HFF-Myc (cell line): ENCODE results near the gene PLEKHO2.

ENCODE experiments used
- DNase-seq: peaks from one replicate; pipeline ENCODE4 v3.0.0-alpha.2; 2011; ENCODE audit warnings: low read depth; ENCODE audit errors: extremely low read depth
- H3K4me3 ChIP-seq: replicated peaks from 2 replicates; pipeline ENCODE4 v1.5.1; 2011; ENCODE audit warnings: low read depth, mild to moderate bottlenecking, control low read depth, low read length
- TF ChIP-seq, protein P1 (sequence below): IDR thresholded peaks from 2 replicates; pipeline ENCODE4 v1.5.1; 2012; ENCODE audit warnings: mild to moderate bottlenecking, low read depth, low read length, control low read depth; ENCODE audit errors: missing control alignments

Gene PLEKHO2

DNA sequence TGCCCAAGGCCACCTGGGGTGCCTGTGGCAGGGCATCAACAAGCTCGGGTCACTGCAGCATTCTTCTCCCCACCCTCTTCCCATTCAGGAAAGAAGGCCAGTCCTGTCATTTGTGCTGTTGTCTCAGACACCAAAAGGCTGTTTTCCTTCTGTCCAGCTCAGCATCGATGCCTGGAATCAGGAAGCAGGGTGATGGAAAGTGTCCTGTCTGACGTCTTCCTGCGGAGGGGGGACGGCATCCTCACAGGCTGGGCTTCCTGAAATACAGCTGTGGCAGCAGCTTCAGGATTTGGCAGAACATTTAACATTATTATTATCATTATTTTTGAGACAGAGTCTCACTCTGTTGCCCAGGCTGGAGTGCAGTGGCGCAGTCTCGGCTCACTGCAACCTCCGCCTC is 37.0 kb downstream of the PLEKHO2 start:
- TF ChIP-seq, protein P1, sequence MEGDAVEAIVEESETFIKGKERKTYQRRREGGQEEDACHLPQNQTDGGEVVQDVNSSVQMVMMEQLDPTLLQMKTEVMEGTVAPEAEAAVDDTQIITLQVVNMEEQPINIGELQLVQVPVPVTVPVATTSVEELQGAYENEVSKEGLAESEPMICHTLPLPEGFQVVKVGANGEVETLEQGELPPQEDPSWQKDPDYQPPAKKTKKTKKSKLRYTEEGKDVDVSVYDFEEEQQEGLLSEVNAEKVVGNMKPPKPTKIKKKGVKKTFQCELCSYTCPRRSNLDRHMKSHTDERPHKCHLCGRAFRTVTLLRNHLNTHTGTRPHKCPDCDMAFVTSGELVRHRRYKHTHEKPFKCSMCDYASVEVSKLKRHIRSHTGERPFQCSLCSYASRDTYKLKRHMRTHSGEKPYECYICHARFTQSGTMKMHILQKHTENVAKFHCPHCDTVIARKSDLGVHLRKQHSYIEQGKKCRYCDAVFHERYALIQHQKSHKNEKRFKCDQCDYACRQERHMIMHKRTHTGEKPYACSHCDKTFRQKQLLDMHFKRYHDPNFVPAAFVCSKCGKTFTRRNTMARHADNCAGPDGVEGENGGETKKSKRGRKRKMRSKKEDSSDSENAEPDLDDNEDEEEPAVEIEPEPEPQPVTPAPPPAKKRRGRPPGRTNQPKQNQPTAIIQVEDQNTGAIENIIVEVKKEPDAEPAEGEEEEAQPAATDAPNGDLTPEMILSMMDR = no peak
- no peak overlapping the region for H3K4me3 ChIP-seq
- no peak for DNase-seq

DNA sequence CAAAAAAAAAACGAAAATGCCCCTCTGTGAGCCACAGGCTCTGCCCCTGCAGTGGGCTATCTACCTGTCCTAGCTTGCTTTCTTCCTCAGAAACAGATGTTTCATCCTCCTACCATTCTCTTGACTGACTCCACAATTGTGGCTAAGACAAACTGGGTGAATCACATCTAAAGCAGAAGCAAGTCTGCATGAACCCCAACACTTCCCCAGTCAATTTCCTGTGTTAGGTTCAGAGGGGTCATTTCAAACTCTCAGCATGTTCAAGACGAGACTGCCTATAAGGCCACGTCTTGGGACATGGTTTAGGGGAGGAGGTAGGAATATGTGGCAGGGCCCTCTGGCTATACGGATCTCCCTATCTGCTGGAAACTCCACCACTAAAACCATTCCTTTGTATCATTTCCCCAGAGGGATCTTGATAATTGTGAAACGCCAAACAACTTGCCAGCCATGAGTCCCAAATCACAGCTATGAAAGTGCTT is 41.4 kb downstream of the PLEKHO2 start:
- DNase-seq = no peak
- H3K4me3 ChIP-seq = no peak overlapping the region
- TF ChIP-seq, protein P1 = no peak

- TF ChIP-seq, protein P1 = no peak
- H3K4me3 ChIP-seq = no peak overlapping the region
- DNase-seq = no peak
Measured at GRCh38 chr15:64883997-64884511, 42.3 kb downstream of the PLEKHO2 start.

- DNase-seq = no peak
- H3K4me3 ChIP-seq = no peak overlapping the region
- TF ChIP-seq, protein P1 = no peak
Measured at GRCh38 chr15:64884679-64885078, 43.0 kb downstream of the PLEKHO2 start.

DNA sequence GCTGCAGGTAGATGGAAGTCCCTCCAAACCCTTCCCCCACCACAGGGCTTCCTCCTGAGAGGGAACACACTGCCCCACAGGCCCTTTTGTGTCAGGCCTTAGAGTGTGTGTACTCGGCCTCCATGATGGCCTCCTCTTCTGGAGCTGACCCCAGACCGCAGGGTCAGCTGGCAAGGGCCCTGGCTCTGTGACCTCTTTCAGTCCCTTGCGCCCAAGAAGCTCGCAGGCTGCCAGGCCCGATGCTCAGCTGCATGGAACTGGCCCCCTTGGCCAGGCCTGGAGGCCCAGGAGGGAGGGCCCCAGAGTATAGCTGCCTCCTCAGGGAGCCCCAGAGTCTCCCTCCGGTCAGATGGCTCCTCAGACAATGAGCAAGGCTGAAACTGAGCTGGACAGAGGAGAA is 46.6 kb downstream of the PLEKHO2 start:
- DNase-seq = no peak
- TF ChIP-seq, protein P1 = no peak
- H3K4me3 ChIP-seq = no peak overlapping the region

- H3K4me3 ChIP-seq = no peak overlapping the region
Measured at GRCh38 chr15:64891561-64891960, 49.8 kb downstream of the PLEKHO2 start.

More at GRCh38 chr15:64891561-64891960, 49.8 kb downstream of the PLEKHO2 start:
- no peak for DNase-seq
- TF ChIP-seq, protein P1 = no peak
